Endothelial cell of coronary artery (primary cell): ENCODE measurements around the gene CELF2. TPM values are rescaled to one million over a fixed set of nuclear protein-coding genes. Genes with fewer than 3 reads are reported as not detected.

Source experiments
- total RNA-seq: library from RNA; depleted of rRNA; stranded (reverse); fragments of >200 nt; gene quantifications from 2 replicates; pipeline ENCODE4 v1.2.3, GENCODE V29; 2014

CELF2 gene
- 10.5 and 12.0 TPM in 2 replicates for total RNA-seq

GRCh38 chr10:11017570-11018431 lies at the start of gene CELF2:
CELF2 (plus strand) TSS chr10:11017872; CDS start chr10:11018090, 218 bp downstream.

